Esophagus squamous epithelium (tissue), 5 donors: ENCODE results near the gene KRT40. TPM values are rescaled to one million over a fixed set of nuclear protein-coding genes. Genes with fewer than 3 reads are reported as not detected.

Experiments used
- DNase-seq: peaks from one replicate; lab custom pipeline; 2025; lab: John Stamatoyannopoulos, UW
- H3K27ac ChIP-seq, 4 donors: fragments of 200-600 bp; sonication (generic); one replicate each; pipeline ENCODE4 v1.5.1; 2016 to 2019; ENCODE audit warnings: mild to moderate bottlenecking in 1 of 4
- H3K27me3 ChIP-seq, 4 donors: fragments of 200-600 bp; sonication (generic); 1 replicate in 3 of 4; 2 replicates in 1 of 4; pipeline versions ENCODE4 v1.5.1 to v1.6.0; 2017 to 2021; ENCODE audit warnings: antibody characterized with exemption in 1 of 4
- H3K36me3 ChIP-seq, 3 donors: fragments of 200-600 bp; sonication (generic); one replicate each; pipeline ENCODE4 v1.5.1; 2016 to 2019
- H3K4me1 ChIP-seq, 3 donors: fragments of 200-600 bp; sonication (generic); one replicate each; pipeline ENCODE4 v1.5.1; 2017 to 2019
- H3K4me3 ChIP-seq, 4 donors: fragments of 200-600 bp; sonication (generic); 1 replicate in 3 of 4; 2 replicates in 1 of 4; pipeline ENCODE4 v1.5.1; 2016 to 2019; ENCODE audit warnings: mild to moderate bottlenecking in 2 of 4, moderate library complexity in 1 of 4
- H3K9me3 ChIP-seq, 3 donors: fragments of 200-600 bp; sonication (generic); one replicate each; pipeline ENCODE4 v1.5.1; 2016 to 2019
- CTCF ChIP-seq, 6 experiments: fragments of 450-650 bp in 4 of 6; fragments of 200-600 bp in 2 of 6; sonication (generic) in 2 of 6; IDR thresholded peaks; one replicate each; pipeline ENCODE4 v1.5.1; 2016 to 2019; ENCODE audit warnings: antibody characterized with exemption in 6 of 6, mild to moderate bottlenecking in 4 of 6, moderate library complexity in 4 of 6
- POLR2A ChIP-seq, 4 donors: fragments of 450-650 bp; IDR thresholded peaks; one replicate each; pipeline ENCODE4 v1.6.1; 2017; ENCODE audit warnings: antibody characterized with exemption in 4 of 4, mild to moderate bottlenecking in 4 of 4, moderate library complexity in 3 of 4
- WGBS, 2 donors: methylation state at CpG; one replicate each; pipeline ENCODE4 v1.1.5; 2018; 5-methylcytosine and 5-hydroxymethylcytosine counted together
- intact Hi-C: fragments of 100-400 bp; cut with DNase I; formaldehyde crosslinking; loops from one replicate; pipeline ENCODE4 v1.15.0; 2022
- total RNA-seq, 4 donors: library from RNA; depleted of rRNA; stranded (reverse); fragments of >200 nt; gene quantifications; one replicate each; pipeline ENCODE4 v1.1.0, GENCODE V29; 2016
- donor health status: DM: yes; HTN: yes; CAD: no.

The KRT40 gene
- total RNA-seq, 4 donors from 2014 or later: 0.19 TPM; not detected in 3

GRCh38 chr17:41019415-41019814 is 35.3 kb upstream of the KRT40 start:
- Histone ChIP-seq H3K4me1 (peaks cover 0 to 22% (median 4%) of the 10 kb centered on the region in 3 donors), H3K27ac (no peak overlapping the region), H3K9me3 (no peaks in the 10 kb centered on the region), H3K27me3 (peaks cover 0 to 21% (median 0%) of the 10 kb centered on the region in 4 donors), H3K36me3 (no peaks in the 10 kb centered on the region), H3K4me3 (no peak overlapping the region)
- no peak for DNase-seq
- no peak for TF ChIP-seq CTCF (IDR thresholded peaks at IDR 0.05)
- no peak for TF ChIP-seq POLR2A (IDR thresholded peaks at IDR 0.05)
- WGBS, 2 donors: 86 to 100% methylated on average over 3 of the region's 3 CpGs
- intact Hi-C loops: no loop called here

DNA sequence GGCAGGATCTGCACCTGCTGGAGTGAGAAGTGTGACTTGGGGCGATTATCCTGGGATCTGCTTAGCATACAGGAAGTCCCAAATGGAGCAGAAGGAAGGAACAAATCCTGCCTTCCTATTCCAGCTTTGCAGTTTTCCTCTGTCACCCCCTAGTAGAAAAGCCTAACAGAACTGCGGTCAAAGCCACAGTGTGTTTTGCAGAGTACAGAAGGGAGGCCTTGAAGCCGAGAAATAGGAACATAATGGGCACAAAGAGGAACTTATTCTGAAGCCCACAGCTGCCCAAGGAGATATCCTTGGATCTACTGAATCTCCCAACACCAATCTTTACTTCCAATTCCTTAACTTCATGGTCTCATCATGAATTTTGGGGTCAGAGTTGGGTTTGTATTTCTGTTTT is 34.4 kb upstream of the KRT40 start:
- WGBS, 2 donors: 63 to 84% methylated on average over 3 of the region's 3 CpGs
- H3K4me1 ChIP-seq: peaks cover 0 to 22% (median 4%) of the 10 kb centered on the region in 3 donors
- no peak overlapping the region for H3K4me3 ChIP-seq
- H3K9me3 ChIP-seq: no peaks in the 10 kb centered on the region
- TF ChIP-seq CTCF (IDR thresholded peaks at IDR 0.05): no peak
- no peak for TF ChIP-seq POLR2A (IDR thresholded peaks at IDR 0.05)
- no peak for DNase-seq
- peak overlapping the region in 1 of 4 donors; percentile 25 for H3K27ac ChIP-seq
- peaks cover 0 to 21% (median 0%) of the 10 kb centered on the region in 4 donors for H3K27me3 ChIP-seq
- intact Hi-C loops: no loop called here
- H3K36me3 ChIP-seq: no peaks in the 10 kb centered on the region

DNA sequence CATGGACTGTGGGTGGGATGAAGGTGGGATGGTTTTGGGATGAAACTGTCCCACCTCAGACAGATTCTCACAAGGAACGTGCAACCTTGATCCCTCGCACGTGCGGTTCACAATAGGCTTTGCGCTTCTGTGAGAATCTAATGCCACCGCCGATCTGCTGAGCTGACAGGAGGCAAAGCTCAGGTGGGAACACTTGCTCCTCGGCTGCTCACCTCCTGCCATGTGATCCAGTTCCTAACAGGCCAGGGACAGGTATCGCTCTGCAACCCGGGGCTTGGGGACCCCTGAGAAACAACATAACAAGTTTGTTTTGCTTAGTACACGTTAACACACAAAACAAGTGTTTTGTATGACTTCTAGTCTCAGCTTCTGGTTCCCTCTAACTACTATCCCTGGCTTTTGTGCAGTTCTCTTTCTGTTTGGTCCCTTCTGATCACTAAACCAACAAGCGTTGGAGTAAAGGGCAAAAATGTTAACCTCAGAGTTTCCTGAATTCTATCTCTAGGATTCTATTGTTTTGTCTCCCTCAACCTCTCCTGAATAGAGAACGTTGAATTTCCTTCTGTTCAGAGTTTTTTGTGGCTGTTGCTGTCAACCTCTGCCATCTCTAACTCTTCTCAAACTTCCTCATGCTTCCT is 32.6 kb upstream of the KRT40 start:
- intact Hi-C loops: no loop called here
- 76 to 77% methylated on average over 10 to 13 of the region's 13 CpGs for WGBS, 2 donors
- no peak for DNase-seq
- H3K27ac ChIP-seq: no peak overlapping the region
- no peak overlapping the region for H3K4me3 ChIP-seq
- H3K27me3 ChIP-seq: peaks cover 0 to 21% (median 0%) of the 10 kb centered on the region in 4 donors
- TF ChIP-seq CTCF (IDR thresholded peaks at IDR 0.05) (no peak), POLR2A (IDR thresholded peaks at IDR 0.05) (no peak)
- H3K4me1 ChIP-seq: peaks cover 0 to 22% (median 4%) of the 10 kb centered on the region in 3 donors
- H3K9me3 ChIP-seq: no peaks in the 10 kb centered on the region
- H3K36me3 ChIP-seq: no peaks in the 10 kb centered on the region

DNA sequence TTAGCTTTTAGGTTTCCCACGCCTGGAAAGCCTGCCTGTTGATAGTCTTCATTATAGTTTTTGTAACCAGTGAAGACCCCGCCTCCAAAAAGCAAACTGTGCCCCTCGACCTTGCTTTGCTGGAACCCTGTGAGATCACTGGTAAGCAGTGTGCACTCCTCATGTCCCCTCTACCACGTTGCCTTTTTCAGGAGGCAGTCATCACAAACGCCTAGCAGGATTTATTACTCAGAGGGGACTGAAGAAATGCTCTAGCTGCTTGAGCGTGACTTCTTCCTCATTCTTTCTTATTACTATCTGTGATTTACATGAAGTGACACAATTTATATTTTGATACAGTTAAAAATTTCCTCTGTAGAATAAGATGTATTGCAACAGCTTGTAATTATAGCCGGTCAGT is 31.3 kb upstream of the KRT40 start:
- TF ChIP-seq POLR2A (IDR thresholded peaks at IDR 0.05): no peak
- no peak for TF ChIP-seq CTCF (IDR thresholded peaks at IDR 0.05)
- intact Hi-C loops: no loop called here

GRCh38 chr17:41013606-41014005 is 29.5 kb upstream of the KRT40 start:
- TF ChIP-seq POLR2A (IDR thresholded peaks at IDR 0.05): no peak
- TF ChIP-seq CTCF (IDR thresholded peaks at IDR 0.05): no peak
- 17 to 38% methylated on average over 1 of the region's 1 CpG for WGBS, 2 donors
- intact Hi-C loops: no loop called here
- DNase-seq: no peak
- Histone ChIP-seq H3K9me3 (no peaks in the 10 kb centered on the region), H3K4me1 (peaks cover 0 to 32% (median 4%) of the 10 kb centered on the region in 3 donors), H3K36me3 (no peaks in the 10 kb centered on the region), H3K27ac (no peak overlapping the region), H3K4me3 (no peak overlapping the region), H3K27me3 (peaks cover 0 to 21% (median 0%) of the 10 kb centered on the region in 4 donors)

More for the DNA sequence above, 31.3 kb upstream of the KRT40 start:
- H3K4me1 ChIP-seq: peaks cover 0 to 22% (median 4%) of the 10 kb centered on the region in 3 donors
- WGBS, 2 donors: 66 to 67% methylated on average over 7 of the region's 7 CpGs
- H3K36me3 ChIP-seq: no peaks in the 10 kb centered on the region
- no peak for DNase-seq
- H3K4me3 ChIP-seq: no peak overlapping the region
- peaks cover 0 to 21% (median 0%) of the 10 kb centered on the region in 4 donors for H3K27me3 ChIP-seq
- H3K27ac ChIP-seq: no peak overlapping the region
- no peaks in the 10 kb centered on the region for H3K9me3 ChIP-seq
